Measurements from ENCODE around the gene OTUD3. TPM values are rescaled to one million over a fixed set of nuclear protein-coding genes. Genes with fewer than 3 reads are reported as not detected.
"Not testable (repeated sequence)": the region's sequence is repeated elsewhere in the genome, so short reads cannot be mapped to it uniquely, and the experiment has no call there.

The OTUD3 gene
- total RNA-seq, 1 experiment from 2014 or later = 15.1 TPM

DNA sequence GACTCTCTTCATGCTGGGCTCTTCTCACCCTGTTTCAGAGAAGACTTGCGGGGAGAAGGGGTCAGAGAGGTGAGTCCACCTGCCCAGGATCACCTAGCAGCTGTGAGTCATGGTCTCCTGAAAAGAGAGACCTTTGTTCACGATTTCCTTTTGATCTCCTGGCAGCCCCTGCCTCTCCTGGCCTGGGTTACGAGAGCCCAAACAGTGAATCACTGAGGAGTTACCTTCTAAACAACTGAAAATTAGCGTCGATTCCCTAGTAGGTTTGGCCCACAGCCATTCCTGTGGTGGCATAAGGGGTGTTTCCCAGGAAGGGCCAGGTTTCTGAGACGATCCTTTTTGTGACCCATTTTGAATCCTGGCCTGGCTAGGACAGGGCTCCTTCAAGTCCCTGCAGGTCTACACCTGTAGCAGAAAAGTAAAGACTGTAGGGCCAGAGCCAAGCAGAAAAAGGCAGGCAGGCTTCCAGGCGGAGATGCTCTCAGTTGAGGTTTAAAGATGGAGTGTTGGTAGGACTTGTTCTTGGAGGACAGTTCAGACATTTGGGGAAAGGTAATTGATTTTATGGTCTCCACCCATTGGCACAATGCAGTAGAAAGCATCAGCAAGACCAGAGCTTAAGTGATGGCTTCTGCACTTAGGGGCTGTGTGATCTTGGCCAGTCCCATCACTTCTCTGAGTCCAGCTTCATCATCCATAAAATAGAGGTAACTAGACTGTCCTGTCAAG is 43.3 kb downstream of the OTUD3 start:
- no peaks in the 10 kb centered on the region for H3K27me3 ChIP-seq (replicated peaks; ENCODE audit: control insufficient read depth, insufficient read depth, low read length)
- Mint-ChIP-seq H3K27me3 (ENCODE audit: insufficient read depth, unreplicated experiment) (no peaks in the 10 kb centered on the region), H3K36me3 (ENCODE audit: insufficient read depth, unreplicated experiment) (peaks cover 14% of the 10 kb centered on the region), H3K9me3 (ENCODE audit: unreplicated experiment) (peaks cover 10% of the 10 kb centered on the region), H3K4me1 (ENCODE audit: low read depth, unreplicated experiment) (peaks cover 16% of the 10 kb centered on the region), H3K4me3 (ENCODE audit: unreplicated experiment) (no peak overlapping the region), H3K27ac (ENCODE audit: unreplicated experiment) (peak overlapping the region; percentile 79)
- peaks cover 11% of the 10 kb centered on the region; the same call in 1 of the 2 replicates for H3K9me3 ChIP-seq
- ChIA-PET POLR2A (no interaction called here), CTCF (no interaction called here)
- TF ChIP-seq, protein P1, sequence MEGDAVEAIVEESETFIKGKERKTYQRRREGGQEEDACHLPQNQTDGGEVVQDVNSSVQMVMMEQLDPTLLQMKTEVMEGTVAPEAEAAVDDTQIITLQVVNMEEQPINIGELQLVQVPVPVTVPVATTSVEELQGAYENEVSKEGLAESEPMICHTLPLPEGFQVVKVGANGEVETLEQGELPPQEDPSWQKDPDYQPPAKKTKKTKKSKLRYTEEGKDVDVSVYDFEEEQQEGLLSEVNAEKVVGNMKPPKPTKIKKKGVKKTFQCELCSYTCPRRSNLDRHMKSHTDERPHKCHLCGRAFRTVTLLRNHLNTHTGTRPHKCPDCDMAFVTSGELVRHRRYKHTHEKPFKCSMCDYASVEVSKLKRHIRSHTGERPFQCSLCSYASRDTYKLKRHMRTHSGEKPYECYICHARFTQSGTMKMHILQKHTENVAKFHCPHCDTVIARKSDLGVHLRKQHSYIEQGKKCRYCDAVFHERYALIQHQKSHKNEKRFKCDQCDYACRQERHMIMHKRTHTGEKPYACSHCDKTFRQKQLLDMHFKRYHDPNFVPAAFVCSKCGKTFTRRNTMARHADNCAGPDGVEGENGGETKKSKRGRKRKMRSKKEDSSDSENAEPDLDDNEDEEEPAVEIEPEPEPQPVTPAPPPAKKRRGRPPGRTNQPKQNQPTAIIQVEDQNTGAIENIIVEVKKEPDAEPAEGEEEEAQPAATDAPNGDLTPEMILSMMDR (IDR thresholded peaks at IDR 0.05; ENCODE audit: insufficient read depth in 1 of 2, low read depth in 1 of 2, low read length in 1 of 2, severe bottlenecking in 1 of 2, unreplicated experiment in 1 of 2) = no peak
- H3K36me3 ChIP-seq (ENCODE audit: control insufficient read depth, insufficient read depth, low read length) = no peaks in the 10 kb centered on the region
- intact Hi-C loops (cut with micrococcal nuclease; ENCODE audit: unreplicated experiment) = no loop called here
- DNase-seq = peak; percentile 18 to 63
- H3K4me1 ChIP-seq = peaks cover 48% of the 10 kb centered on the region
- no peak overlapping the region for H3K4me3 ChIP-seq (ENCODE audit: low read depth, low read length)
- no TSS peak for BruUV-seq (replicated peaks)

DNA sequence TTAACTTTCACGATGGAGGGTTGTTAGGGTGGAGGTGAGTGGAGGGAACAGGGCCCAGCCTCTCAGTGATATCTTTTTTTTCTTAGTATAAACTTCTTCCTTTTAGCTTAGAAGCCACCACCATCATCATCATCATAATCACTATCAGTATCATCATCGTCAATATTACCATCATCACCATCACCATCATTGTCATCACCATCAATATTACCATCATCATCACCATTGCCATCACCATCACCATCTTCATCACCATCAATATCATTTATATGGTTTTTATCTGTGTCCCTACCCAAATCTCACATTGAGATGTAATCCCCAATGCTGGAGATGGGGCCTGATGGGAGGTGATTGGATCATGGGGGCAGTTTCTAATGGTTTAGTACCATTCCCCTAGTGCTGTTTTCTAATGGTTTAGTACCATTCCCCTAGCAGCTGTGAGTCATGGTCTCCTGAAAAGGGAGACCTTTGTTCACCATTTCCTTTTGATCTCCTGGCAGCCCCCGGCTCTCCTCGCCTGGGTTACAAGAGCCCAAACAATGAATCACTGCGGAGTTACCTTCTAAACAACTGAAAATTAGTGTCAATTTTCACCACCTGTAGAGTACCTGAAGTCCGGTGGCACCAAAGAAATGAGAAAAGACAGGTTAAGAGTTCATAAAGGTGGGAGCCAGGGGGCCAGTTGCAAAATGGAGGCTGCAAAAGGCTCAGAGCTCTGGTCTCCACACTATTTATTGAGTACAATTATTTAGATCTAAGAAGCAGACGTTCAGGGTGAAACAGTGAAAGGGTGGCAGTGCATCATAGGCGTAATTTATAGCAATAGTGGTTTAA is 44.3 kb downstream of the OTUD3 start:
- TF ChIP-seq, protein P1 (IDR thresholded peaks at IDR 0.05; ENCODE audit: insufficient read depth in 1 of 2, low read depth in 1 of 2, low read length in 1 of 2, severe bottlenecking in 1 of 2, unreplicated experiment in 1 of 2) = no peak
- peak overlapping the region; percentile 71 for H3K27ac Mint-ChIP-seq (ENCODE audit: unreplicated experiment)

DNA sequence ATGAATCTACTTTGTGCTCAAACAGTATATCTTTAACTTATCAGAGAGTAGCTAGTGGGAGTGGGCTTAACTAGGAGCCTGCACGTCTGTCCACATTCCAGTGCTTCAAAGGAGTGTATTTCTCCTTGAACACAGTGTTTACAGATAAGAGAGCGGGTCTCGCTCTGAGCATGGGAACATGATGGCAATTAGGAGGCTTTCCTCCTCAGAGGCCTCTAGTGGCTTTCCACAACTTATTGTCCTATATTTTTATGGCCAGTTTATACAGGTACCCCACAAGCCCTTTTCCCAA is 44.9 kb downstream of the OTUD3 start:
- Histone ChIP-seq H3K4me1 (peaks cover 43% of the 10 kb centered on the region), H3K9me3 (peaks cover 11% of the 10 kb centered on the region; the same call in 1 of the 2 replicates)
- POLR2A ChIA-PET; H3K36me3 ChIP-seq (ENCODE audit: control insufficient read depth, insufficient read depth, low read length); H3K27me3 Mint-ChIP-seq (ENCODE audit: insufficient read depth, unreplicated experiment); H3K27me3 ChIP-seq (replicated peaks; ENCODE audit: control insufficient read depth, insufficient read depth, low read length); BruUV-seq (replicated peaks); H3K4me3 Mint-ChIP-seq (ENCODE audit: unreplicated experiment); H3K4me3 ChIP-seq (ENCODE audit: low read depth, low read length): not testable (repeated sequence)
- CTCF ChIA-PET = interaction anchor here (1.1 kb wide), 1 partner anchor 225 kb away, joined by 3 read pairs; no protein-coding TSS in a partner anchor
- H3K9me3 Mint-ChIP-seq (ENCODE audit: unreplicated experiment) = peaks cover 10% of the 10 kb centered on the region
- peaks cover 16% of the 10 kb centered on the region for H3K4me1 Mint-ChIP-seq (ENCODE audit: low read depth, unreplicated experiment)
- peak overlapping the region; percentile 71 for H3K27ac Mint-ChIP-seq (ENCODE audit: unreplicated experiment)
- intact Hi-C loops (cut with micrococcal nuclease; ENCODE audit: unreplicated experiment) = loop anchor here (1.0 kb wide), 1 partner anchor 19 kb away; no protein-coding TSS in a partner anchor
- peak; percentile 31 to 49 for DNase-seq
- H3K36me3 Mint-ChIP-seq (ENCODE audit: insufficient read depth, unreplicated experiment) = peaks cover 14% of the 10 kb centered on the region

More for the DNA sequence above, 44.3 kb downstream of the OTUD3 start:
- Histone ChIP-seq H3K9me3 (peaks cover 11% of the 10 kb centered on the region; the same call in 1 of the 2 replicates), H3K4me3 (ENCODE audit: low read depth, low read length) (no peak overlapping the region), H3K36me3 (ENCODE audit: control insufficient read depth, insufficient read depth, low read length) (no peaks in the 10 kb centered on the region), H3K27me3 (replicated peaks; ENCODE audit: control insufficient read depth, insufficient read depth, low read length) (no peaks in the 10 kb centered on the region), H3K4me1 (peaks cover 47% of the 10 kb centered on the region)
- POLR2A ChIA-PET = no interaction called here
- H3K9me3 Mint-ChIP-seq (ENCODE audit: unreplicated experiment) = peaks cover 10% of the 10 kb centered on the region
- BruUV-seq (replicated peaks) = no TSS peak
- peaks cover 14% of the 10 kb centered on the region for H3K36me3 Mint-ChIP-seq (ENCODE audit: insufficient read depth, unreplicated experiment)
- CTCF ChIA-PET = no interaction called here
- DNase-seq = peak; percentile 33 to 52
- H3K4me1 Mint-ChIP-seq (ENCODE audit: low read depth, unreplicated experiment) = peaks cover 16% of the 10 kb centered on the region
- no peaks in the 10 kb centered on the region for H3K27me3 Mint-ChIP-seq (ENCODE audit: insufficient read depth, unreplicated experiment)
- intact Hi-C loops (cut with micrococcal nuclease; ENCODE audit: unreplicated experiment) = loop anchor here (1.0 kb wide), 1 partner anchor 20 kb away; no protein-coding TSS in a partner anchor
- H3K4me3 Mint-ChIP-seq (ENCODE audit: unreplicated experiment) = no peak overlapping the region

Measured in Caco-2 (cell line).